ENCODE measurements around the gene PRKCA.
A peak's percentile ranks its signal among the peaks of the same experiment; 100 is the strongest.

- peak; percentile 45 to 59 for TF ChIP-seq CTCF (IDR thresholded peaks at IDR 0.05)
- no peak for TF ChIP-seq POLR2AphosphoS5 (IDR thresholded peaks at IDR 0.05)
Measured at GRCh38 chr17:66255112-66255511, 47.3 kb upstream of the PRKCA start.

All from suprapubic skin (tissue), 3 donors.